PC-3 (cell line): Measurements from ENCODE around the gene RERE. TPM values are rescaled to one million over a fixed set of nuclear protein-coding genes. Genes with fewer than 3 reads are reported as not detected.
A peak's percentile ranks its signal among the peaks of the same experiment; 100 is the strongest.

Experiments used
- ATAC-seq: fragments of 200-7000 bp; cut with Tn5 transposase; 2 replicates; pipeline ENCODE4 v1.9.1; 2020; ENCODE audit warnings: mild to moderate bottlenecking, moderate library complexity
- BruUV-seq: library from RNA; stranded (reverse); fragments of 400-500 nt; replicated peaks from 2 replicates; lab custom pipeline; 2021; lab: Mats Ljungman, UMichigan
- CTCF ChIA-PET: fragments of 300-600 bp; sonication (Branson Sonifier 250); formaldehyde crosslinking; loops from one replicate; lab custom pipeline; 2022; ENCODE audit warnings: antibody characterized with exemption; lab: Charles Lee
- POLR2A ChIA-PET: fragments of 300-600 bp; sonication (Branson Sonifier 250); formaldehyde crosslinking; loops from one replicate; lab custom pipeline; 2022; ENCODE audit warnings: antibody characterized with exemption; ENCODE audit not compliant: unreplicated experiment; lab: Charles Lee
- DNase-seq: peaks from one replicate; pipeline ENCODE4 v3.0.0-alpha.2; 2015
- H2AFZ ChIP-seq: fragments of 300-600 bp; sonication (generic); 2 replicates; pipeline ENCODE4 v1.6.0; 2016; ENCODE audit warnings: antibody characterized with exemption, low read length
- H3F3A ChIP-seq: fragments of 300-600 bp; sonication (generic); one replicate; pipeline ENCODE4 v1.6.0; 2017; ENCODE audit warnings: antibody characterized with exemption, low read length, control low read depth, mild to moderate bottlenecking; ENCODE audit not compliant: unreplicated experiment
- H3K27ac ChIP-seq: fragments of 300-600 bp; sonication (generic); 2 replicates; pipeline ENCODE4 v1.5.1; 2016; ENCODE audit warnings: mild to moderate bottlenecking, low read length
- H3K27me3 ChIP-seq: fragments of 300-600 bp; sonication (generic); 2 replicates; pipeline ENCODE4 v1.6.1; 2016; ENCODE audit warnings: low read length, mixed read lengths
- H3K36me3 ChIP-seq: fragments of 300-600 bp; sonication (generic); 2 replicates; pipeline ENCODE4 v1.6.1; 2016; ENCODE audit warnings: low read depth, mixed run types, low read length, mixed read lengths
- H3K4me1 ChIP-seq: fragments of 300-600 bp; sonication (generic); 2 replicates; pipeline ENCODE4 v1.5.1; 2016; ENCODE audit warnings: low read length; ENCODE audit not compliant: insufficient read depth
- H3K4me2 ChIP-seq: fragments of 300-600 bp; sonication (generic); 2 replicates; pipeline ENCODE4 v1.6.0; 2016; ENCODE audit warnings: low read length
- H3K4me3 ChIP-seq: fragments of 300-600 bp; sonication (generic); 2 replicates; pipeline ENCODE4 v1.5.1; 2016; ENCODE audit warnings: mild to moderate bottlenecking, low read length, mixed read lengths
- H3K79me2 ChIP-seq: fragments of 300-600 bp; sonication (generic); 2 replicates; pipeline ENCODE4 v1.6.1; 2017; ENCODE audit warnings: low read length, mixed read lengths
- H3K9ac ChIP-seq: fragments of 300-600 bp; sonication (generic); 2 replicates; pipeline ENCODE4 v1.6.0; 2016; ENCODE audit warnings: mild to moderate bottlenecking, low read length
- H3K9me2 ChIP-seq: fragments of 300-600 bp; sonication (generic); replicated peaks from 2 replicates; pipeline ENCODE4 v1.6.1; 2016; ENCODE audit warnings: mixed run types, low read length, mixed read lengths
- H3K9me3 ChIP-seq: fragments of 300-600 bp; sonication (generic); 2 replicates; pipeline ENCODE4 v1.6.1; 2016; ENCODE audit warnings: low read length, mixed read lengths
- H4K20me1 ChIP-seq: fragments of 300-600 bp; sonication (generic); 2 replicates; pipeline ENCODE4 v1.6.1; 2016; ENCODE audit warnings: low read length, mixed read lengths
- CTCF ChIP-seq: fragments of 300-600 bp; sonication (generic); conservative IDR thresholded peaks from 2 replicates; pipeline ENCODE4 v1.5.1; 2017; ENCODE audit warnings: antibody characterized with exemption, low read depth, mild to moderate bottlenecking, low read length
- EZH2 ChIP-seq: fragments of 300-600 bp; sonication (generic); IDR thresholded peaks from one replicate; pipeline ENCODE4 v1.6.1; 2017; ENCODE audit warnings: antibody characterized with exemption, mild to moderate bottlenecking, low read length; ENCODE audit not compliant: unreplicated experiment
- EZH2phosphoT487 ChIP-seq: fragments of 300-600 bp; sonication (generic); IDR thresholded peaks from 2 replicates; pipeline ENCODE4 v1.6.1; 2018; ENCODE audit warnings: mild to moderate bottlenecking, antibody characterized with exemption, low read length, borderline replicate concordance
- intact Hi-C: fragments of 100-400 bp; cut with micrococcal nuclease; formaldehyde crosslinking; loops from 2 replicates; pipeline ENCODE4 v1.9.0; 2023
- total RNA-seq: library from RNA; depleted of rRNA; stranded (reverse); fragments of >200 nt; gene quantifications from 2 replicates; pipeline ENCODE4 v1.2.3, GENCODE V29; 2014

The RERE gene
- total RNA-seq, 1 experiment from 2014 or later: 24.2 TPM

DNA sequence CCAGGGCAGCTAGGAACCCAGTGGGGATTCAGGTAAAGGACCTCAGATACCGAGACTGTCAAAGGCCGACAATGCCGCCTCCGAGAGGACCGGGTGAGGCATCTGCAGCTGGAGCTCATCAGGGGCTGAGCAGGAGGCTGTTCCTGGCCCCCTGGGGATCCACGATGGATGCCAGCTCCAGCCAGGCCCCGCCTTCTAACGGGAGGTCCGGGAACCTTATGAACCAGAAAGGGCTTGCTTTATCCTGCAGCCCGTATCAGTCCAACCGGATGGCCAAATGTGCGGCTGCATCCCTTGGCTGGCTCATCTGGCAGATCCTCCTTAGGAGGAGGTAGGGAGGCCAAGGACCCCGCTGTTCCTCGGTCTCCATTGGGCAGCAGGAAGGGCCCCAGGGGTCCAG is 467.5 kb downstream of the RERE start:
- no peak for TF ChIP-seq CTCF
- no peak for TF ChIP-seq EZH2
- TF ChIP-seq EZH2phosphoT487: no peak
- H3K27me3 ChIP-seq: no peaks in the 10 kb centered on the region
- H3F3A ChIP-seq: no peaks in the 10 kb centered on the region
- H3K4me2 ChIP-seq: no peak overlapping the region
- H3K4me1 ChIP-seq: no peaks in the 10 kb centered on the region
- intact Hi-C loops: loop anchor here (1.0 kb wide), 2 partner anchors 368 to 375 kb away; no protein-coding TSS in a partner anchor
- H3K9me3 ChIP-seq: no peaks in the 10 kb centered on the region
- no peak for ATAC-seq
- no peak overlapping the region for H2AFZ ChIP-seq
- H3K9me2 ChIP-seq: no peaks in the 10 kb centered on the region
- ChIA-PET CTCF (no interaction called here), POLR2A (interaction anchor here (0.5 to 0.6 kb wide), 2 partner anchors 89 to 323 kb away, joined by 3 to 4 read pairs; no protein-coding TSS in a partner anchor)
- H3K4me3 ChIP-seq: no peak overlapping the region
- DNase-seq: no peak
- H3K36me3 ChIP-seq: peaks cover 5% of the 10 kb centered on the region; the same call in 1 of the 2 replicates
- H3K27ac ChIP-seq: no peak overlapping the region
- no TSS peak for BruUV-seq
- no peak overlapping the region for H3K9ac ChIP-seq
- no peaks in the 10 kb centered on the region for H3K79me2 ChIP-seq
- no peaks in the 10 kb centered on the region for H4K20me1 ChIP-seq

DNA sequence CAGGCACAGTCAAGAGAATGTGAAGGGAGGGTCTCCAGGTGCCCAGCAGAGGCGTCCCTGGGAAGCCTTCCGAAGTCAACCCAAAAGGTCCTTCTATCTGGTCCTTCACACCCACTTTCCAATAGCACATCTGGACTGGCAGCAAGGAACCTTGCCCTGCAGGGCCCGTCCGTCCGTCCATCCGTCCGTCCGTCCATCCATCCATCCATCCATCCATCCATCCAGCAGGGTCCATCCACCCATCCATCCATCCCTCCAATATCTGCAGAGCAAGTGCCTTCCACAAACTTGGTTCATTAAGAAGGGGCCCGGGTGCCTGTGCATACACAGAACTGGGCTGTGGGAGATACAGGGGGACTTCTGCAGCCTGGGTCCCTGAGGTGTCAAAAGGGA is 468.0 kb downstream of the RERE start:
- Histone ChIP-seq H2AFZ (no peak overlapping the region), H3K4me1 (no peaks in the 10 kb centered on the region), H3K27me3 (no peaks in the 10 kb centered on the region), H3K36me3 (peaks cover 5% of the 10 kb centered on the region; the same call in 1 of the 2 replicates), H3F3A (no peaks in the 10 kb centered on the region), H3K79me2 (no peaks in the 10 kb centered on the region), H3K27ac (no peak overlapping the region), H3K9me2 (no peaks in the 10 kb centered on the region), H3K9me3 (no peaks in the 10 kb centered on the region), H4K20me1 (no peaks in the 10 kb centered on the region), H3K9ac (no peak overlapping the region), H3K4me3 (no peak overlapping the region), H3K4me2 (no peak overlapping the region)
- no peak for DNase-seq
- POLR2A ChIA-PET: no interaction called here
- ATAC-seq: no peak
- CTCF ChIA-PET: interaction anchor here (0.5 to 0.9 kb wide), 4 partner anchors 100 to 375 kb away, joined by 3 to 7 read pairs (median 4); no protein-coding TSS in a partner anchor
- intact Hi-C loops: loop anchor here (1.0 kb wide), 2 partner anchors 367 to 374 kb away; no protein-coding TSS in a partner anchor
- no peak for TF ChIP-seq EZH2
- TF ChIP-seq EZH2phosphoT487: no peak
- no peak for TF ChIP-seq CTCF
- no TSS peak for BruUV-seq

- H3K9ac ChIP-seq: no peak overlapping the region
- H3K9me2 ChIP-seq: no peaks in the 10 kb centered on the region
- DNase-seq (peak; percentile 68), ATAC-seq (peak; percentile 71)
- no TSS peak for BruUV-seq
- no peaks in the 10 kb centered on the region for H3K9me3 ChIP-seq
- intact Hi-C loops: loop anchor here (1.0 kb wide), 2 partner anchors 367 to 374 kb away; no protein-coding TSS in a partner anchor
- ChIA-PET CTCF (interaction anchor here (0.5 to 0.9 kb wide), 7 partner anchors 100 to 374 kb away, joined by 3 to 18 read pairs (median 6); no protein-coding TSS in a partner anchor), POLR2A (interaction anchor here (0.5 kb wide), 1 partner anchor 30 kb away, joined by 3 read pairs; no protein-coding TSS in a partner anchor)
- no peak overlapping the region for H3K27ac ChIP-seq
- H4K20me1 ChIP-seq: no peaks in the 10 kb centered on the region
- no peak overlapping the region; the same call in 1 of the 2 replicates for H2AFZ ChIP-seq
- no peaks in the 10 kb centered on the region for H3K79me2 ChIP-seq
- no peaks in the 10 kb centered on the region for H3F3A ChIP-seq
- H3K4me2 ChIP-seq: no peak overlapping the region
- peaks cover 4% of the 10 kb centered on the region; the same call in 1 of the 2 replicates for H3K36me3 ChIP-seq
- no peak for TF ChIP-seq EZH2
- TF ChIP-seq CTCF: peak; percentile 90
- no peak overlapping the region for H3K4me3 ChIP-seq
- H3K27me3 ChIP-seq: no peaks in the 10 kb centered on the region
- peaks cover 4% of the 10 kb centered on the region for H3K4me1 ChIP-seq
Measured at GRCh38 chr1:8348777-8349472, 468.5 kb downstream of the RERE start.
